ENCODE measurements around the gene DNAJC4. TPM values are rescaled to one million over a fixed set of nuclear protein-coding genes. Genes with fewer than 3 reads are reported as not detected.
A peak's percentile ranks its signal among the peaks of the same experiment; 100 is the strongest.

The DNAJC4 gene
- total and polyA plus RNA-seq, 9 of the 15 experiments (the other 6 are each of a cell fraction or from before 2014, with no cell fraction given): 4.0 to 32.6 (median 19.9) TPM

GRCh38 chr11:64246871-64247728, 16.8 kb downstream of the DNAJC4 start, which contains the start of gene PPP1R14B (continued):
- TF ChIP-seq YY1 (IDR thresholded peaks at IDR 0.05; ENCODE audit: borderline replicate concordance in 1 of 3, control insufficient read depth in 1 of 3, extremely low read depth in 1 of 3, insufficient read depth in 3 of 3, insufficient read length in 1 of 3, insufficient replicate concordance in 2 of 3, low read depth in 1 of 3, low read length in 2 of 3) (peak; percentile 90 to 99 (median 99)), MYBL2 (IDR thresholded peaks at IDR 0.05; ENCODE audit: low read depth) (no peak), MYBL2 (CRISPR knock-in tag; IDR thresholded peaks at IDR 0.05; ENCODE audit: borderline replicate concordance) (no peak), RNF219 (CRISPR knock-in tag; IDR thresholded peaks at IDR 0.05) (no peak), HDGF (IDR thresholded peaks at IDR 0.05) (0 out of 2 replicates have a peak, but pooled peaks have one; percentile 46), DDX20 (tag; IDR thresholded peaks at IDR 0.05; ENCODE audit: low read depth) (no peak), GATA2 (CRISPR knock-in tag; IDR thresholded peaks at IDR 0.05) (no peak), POLR2AphosphoS5 (IDR thresholded peaks at IDR 0.05; ENCODE audit: control insufficient read depth, insufficient read depth, low read depth, low read length) (no peak; the same call in 1 of the 2 replicates), HEY1 (CRISPR knock-in tag; IDR thresholded peaks at IDR 0.05; ENCODE audit: borderline replicate concordance) (no peak), FOSL1 (tag; conservative IDR thresholded peaks at IDR 0.05) (no peak), PURB (CRISPR knock-in tag; IDR thresholded peaks at IDR 0.05; ENCODE audit: low read depth) (no peak), BRD9 (IDR thresholded peaks at IDR 0.05; ENCODE audit: low read depth, partially characterized antibody) (peak; percentile 25), GABPA (tag; conservative IDR thresholded peaks at IDR 0.05; ENCODE audit: low read depth) (peak; percentile 78), ZNF239 (CRISPR knock-in tag; IDR thresholded peaks at IDR 0.05) (no peak), POU5F1 (IDR thresholded peaks at IDR 0.05; ENCODE audit: borderline replicate concordance, low read depth, low read length, partially characterized antibody) (no peak), MED1 (CRISPR knock-in tag; IDR thresholded peaks at IDR 0.05; ENCODE audit: borderline replicate concordance) (no peak), ZNF75A (CRISPR knock-in tag; IDR thresholded peaks at IDR 0.05) (no peak), ELK3 (CRISPR knock-in tag; IDR thresholded peaks at IDR 0.05) (no peak), NCOA1 (IDR thresholded peaks at IDR 0.05; ENCODE audit: low read depth) (peak; percentile 58; the same call in 1 of the 2 replicates), FOXA1 (IDR thresholded peaks at IDR 0.05; ENCODE audit: borderline replicate concordance) (no peak), CAMTA2 (CRISPR knock-in tag; conservative IDR thresholded peaks at IDR 0.05) (no peak; the same call in 1 of the 2 replicates)
